GM12872 (cell line): ENCODE results near the gene ATP5F1E.

Experiments
- CTCF ChIP-seq: IDR thresholded peaks from 3 replicates; pipeline ENCODE4 v1.5.1; 2011; ENCODE audit warnings: low read depth, mild to moderate bottlenecking, low read length, moderate library complexity; ENCODE audit not compliant: insufficient read depth

Gene ATP5F1E

GRCh38 chr20:59006864-59007664 is 25.1 kb downstream of the ATP5F1E start, which contains the start of gene CTSZ:
CTSZ (minus strand) TSS chr20:59007254; CDS start chr20:59007128, 126 bp downstream.
- no peak for TF ChIP-seq CTCF

GRCh38 chr20:59006167-59006863 is 25.8 kb downstream of the ATP5F1E start:
- no peak for TF ChIP-seq CTCF

- no peak for TF ChIP-seq CTCF
Measured at GRCh38 chr20:59005523-59006166, 26.5 kb downstream of the ATP5F1E start.

- TF ChIP-seq CTCF: no peak
Measured at GRCh38 chr20:59004763-59005522, 27.2 kb downstream of the ATP5F1E start.

- TF ChIP-seq CTCF: no peak
Measured at GRCh38 chr20:59004493-59004762, 27.7 kb downstream of the ATP5F1E start.

- TF ChIP-seq CTCF: no peak
Measured at GRCh38 chr20:59003836-59004492, 28.2 kb downstream of the ATP5F1E start.
